Endothelial cell of umbilical vein (primary cell): ENCODE results near the gene LRRN4CL. TPM values are rescaled to one million over a fixed set of nuclear protein-coding genes. Genes with fewer than 3 reads are reported as not detected.

Source experiments
- BruUV-seq: library from RNA; stranded (reverse); fragments of 400-500 nt; replicated peaks from 2 replicates; lab custom pipeline; 2021; lab: Mats Ljungman, UMichigan
- CTCF ChIA-PET: fragments of 300-600, 350-600 bp; sonication (Branson Sonifier 250); formaldehyde crosslinking; loops from one replicate; lab custom pipeline; 2021; ENCODE audit warnings: antibody characterized with exemption, inconsistent platforms; lab: Charles Lee
- POLR2A ChIA-PET: fragments of 300-600, 350-600 bp; sonication (Branson Sonifier 250); formaldehyde crosslinking; loops from one replicate; lab custom pipeline; 2021; ENCODE audit warnings: antibody characterized with exemption, inconsistent platforms; lab: Charles Lee
- DNase-seq: peaks from one replicate; pipeline ENCODE4 v3.0.0-alpha.2; 2011; ENCODE audit warnings: low read depth, low spot score
- FAIRE-seq: peaks from 2 replicates; lab custom pipeline; 2011; peaks lifted over from hg19 to GRCh38; lab: Jason Lieb, UNC
- H2AFZ ChIP-seq: 2 replicates; pipeline ENCODE4 v1.6.0; 2012; ENCODE audit warnings: low read depth, low read length, control low read depth, inconsistent platforms
- H3K27ac ChIP-seq: 2 replicates; pipeline ENCODE4 v1.5.1; 2011; ENCODE audit warnings: low read depth, mild to moderate bottlenecking, control low read depth, low read length, moderate library complexity; ENCODE audit not compliant: insufficient read depth
- H3K27me3 ChIP-seq, 2 experiments: 2 replicates each; pipeline versions ENCODE4 v1.6.0 to v1.6.1; 2011; ENCODE audit warnings: low read length in 2 of 2, mixed read lengths in 1 of 2; ENCODE audit not compliant: control insufficient read depth in 2 of 2, insufficient read depth in 2 of 2
- H3K36me3 ChIP-seq, 2 experiments: 2 replicates in 1 of 2; 3 replicates in 1 of 2; pipeline ENCODE4 v1.5.1; 2011; ENCODE audit warnings: low read length in 2 of 2, mild to moderate bottlenecking in 1 of 2, moderate library complexity in 1 of 2; ENCODE audit not compliant: control insufficient read depth in 2 of 2, insufficient read depth in 2 of 2; ENCODE audit errors: extremely low read depth in 1 of 2
- H3K4me1 ChIP-seq: 3 replicates; pipeline ENCODE4 v1.5.1; 2011; ENCODE audit warnings: mild to moderate bottlenecking, low read length; ENCODE audit not compliant: control insufficient read depth, insufficient read depth; ENCODE audit errors: extremely low read depth
- H3K4me2 ChIP-seq: 2 replicates; pipeline ENCODE4 v1.6.1; 2011; ENCODE audit warnings: low read length, control low read depth, mixed read lengths; ENCODE audit not compliant: insufficient read depth
- H3K4me3 ChIP-seq, 3 experiments: fragments of 200-600 bp in 1 of 3; sonication (generic), shearing (Covaris generic) in 1 of 3; replicated peaks in 1 of 3; 2 replicates each; pipeline ENCODE4 v1.5.1; 2011 to 2016; ENCODE audit warnings: control low read depth in 3 of 3, low read length in 3 of 3, mild to moderate bottlenecking in 2 of 3, inconsistent platforms in 1 of 3, low read depth in 1 of 3, moderate library complexity in 1 of 3; ENCODE audit not compliant: insufficient read depth in 1 of 3
- H3K79me2 ChIP-seq: 2 replicates; pipeline ENCODE4 v1.6.0; 2012; ENCODE audit warnings: low read length, inconsistent platforms; ENCODE audit not compliant: control insufficient read depth, insufficient read depth
- H3K9ac ChIP-seq: replicated peaks from 2 replicates; pipeline ENCODE3; 2011; ENCODE audit warnings: low read length, control low read depth; ENCODE audit not compliant: insufficient read depth; ENCODE audit errors: extremely low read depth
- H3K9me1 ChIP-seq: replicated peaks from 3 replicates; pipeline ENCODE4 v1.6.0; 2011; ENCODE audit warnings: mild to moderate bottlenecking, low read length; ENCODE audit not compliant: control insufficient read depth, insufficient read depth; ENCODE audit errors: extremely low read depth
- H3K9me3 ChIP-seq: replicated peaks from 2 replicates; pipeline ENCODE4 v1.5.1; 2012; ENCODE audit warnings: low read length, inconsistent platforms; ENCODE audit not compliant: control insufficient read depth, insufficient read depth
- H4K20me1 ChIP-seq: replicated peaks from 2 replicates; pipeline ENCODE3; 2011; ENCODE audit warnings: mild to moderate bottlenecking, low read length; ENCODE audit not compliant: control insufficient read depth, insufficient read depth; ENCODE audit errors: extremely low read depth
- CTCF ChIP-seq, 2 donors: IDR thresholded peaks; 1 replicate in 1 of 2; 2 replicates in 1 of 2; pipeline ENCODE4 v1.5.1; 2011; ENCODE audit warnings: low read length in 2 of 2, mild to moderate bottlenecking in 2 of 2, moderate library complexity in 2 of 2, control low read depth in 1 of 2, inconsistent platforms in 1 of 2, low read depth in 1 of 2; ENCODE audit not compliant: insufficient read depth in 1 of 2; ENCODE audit errors: extremely low read depth in 1 of 2
- EZH2 ChIP-seq: IDR thresholded peaks from 2 replicates; pipeline ENCODE4 v1.6.1; 2012; ENCODE audit warnings: borderline replicate concordance, low read depth, mild to moderate bottlenecking, moderate library complexity, low read length, inconsistent platforms; ENCODE audit not compliant: severe bottlenecking
- FOS ChIP-seq: IDR thresholded peaks from 2 replicates; pipeline ENCODE4 v1.6.1; 2011; ENCODE audit warnings: mild to moderate bottlenecking, low read length, moderate library complexity, borderline replicate concordance; ENCODE audit not compliant: insufficient read depth
- GATA2 ChIP-seq: IDR thresholded peaks from 2 replicates; pipeline ENCODE4 v1.7.0; 2011; ENCODE audit warnings: low read depth, mild to moderate bottlenecking, moderate library complexity, mixed read lengths, low read length; ENCODE audit not compliant: insufficient read length, insufficient read depth
- JUN ChIP-seq: IDR thresholded peaks from 2 replicates; pipeline ENCODE4 v1.6.1; 2011; ENCODE audit warnings: borderline replicate concordance, low read depth; ENCODE audit not compliant: insufficient read length, insufficient read depth
- MYC ChIP-seq: IDR thresholded peaks from one replicate; pipeline ENCODE4 v1.6.1; 2011; ENCODE audit warnings: mild to moderate bottlenecking, low read depth, low read length
- POLR2A ChIP-seq: IDR thresholded peaks from 2 replicates; pipeline ENCODE4 v1.6.1; 2012; ENCODE audit warnings: low read depth, mild to moderate bottlenecking, control low read depth, low read length
- POLR2AphosphoS5 ChIP-seq: IDR thresholded peaks from 2 replicates; pipeline ENCODE4 v1.6.1; 2012; ENCODE audit warnings: low read depth, mild to moderate bottlenecking, control low read depth, low read length, moderate library complexity; ENCODE audit not compliant: insufficient read depth
- dilution Hi-C: fragments of 300-500 bp; cut with MboI; formaldehyde crosslinking; loops from one replicate; pipeline ENCODE4 v1.15.0; 2019; ENCODE audit warnings: low sequenced_read_pairs; ENCODE audit not compliant: extremely low pct_ligation_motif_present
- intact Hi-C: fragments of 100-400 bp; cut with micrococcal nuclease; formaldehyde crosslinking; loops from one replicate; pipeline ENCODE4 v1.10.0; 2022
- polyA plus RNA-seq, 4 experiments: library from polyadenylated mRNA; depleted of rRNA in 3 of 4; stranded (reverse) in 3 of 4; unstranded in 1 of 4; fragments of >200 nt; gene quantifications; 2 replicates each; pipeline versions ENCODE4 v1.2.1 to v1.2.3, GENCODE V29; 2011 to 2012; ENCODE audit warnings: missing spikeins in 1 of 4
- total RNA-seq: library from RNA; stranded (reverse); gene quantifications from 2 replicates; pipeline ENCODE4 v1.2.3, GENCODE V29; 2021
- TF ChIP-seq, protein P1 (sequence below): IDR thresholded peaks from 2 replicates; pipeline ENCODE4 v1.6.1; 2011; ENCODE audit not compliant: insufficient read depth, insufficient read length

The LRRN4CL gene
- total and polyA plus RNA-seq, 2 donors (not counting 3 experiments of a cell fraction or from before 2014, with no cell fraction given) = 0.20 TPM; not detected in 1

DNA sequence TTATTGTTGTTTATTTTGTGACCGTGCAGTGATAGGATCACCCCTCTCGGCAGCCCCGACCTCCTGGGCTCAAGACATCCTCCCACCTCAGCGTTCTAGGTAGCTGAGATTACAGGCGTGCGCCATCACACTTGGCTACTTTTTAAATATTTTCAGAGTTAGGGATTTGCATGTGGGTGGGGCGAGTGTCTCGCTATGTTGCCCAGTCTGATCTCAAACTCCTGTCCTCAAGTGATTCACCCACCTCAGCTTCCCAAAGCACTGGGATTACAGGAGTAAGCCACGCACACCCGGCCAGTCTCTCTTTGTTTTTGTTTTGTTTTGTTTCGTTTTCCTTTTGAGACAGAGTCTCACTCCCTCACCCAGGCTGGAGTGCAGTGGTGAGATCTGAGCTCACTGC is 35.0 kb downstream of the LRRN4CL start:
- BruUV-seq = no TSS peak
- dilution Hi-C loops (no loop called here), intact Hi-C loops (loop anchor here (5.0 kb wide), 1 partner anchor 53 kb away; the partner anchor contains the start of genes BSCL2 and GNG3)
- DNase-seq (no peak), FAIRE-seq (no peak)
- Histone ChIP-seq H3K27me3 (no peaks in the 10 kb centered on the region), H3K4me1 (peaks cover 2% of the 10 kb centered on the region), H3K27ac (no peak overlapping the region), H3K4me2 (no peak overlapping the region), H3K9me1 (no peaks in the 10 kb centered on the region), H3K9ac (no peak overlapping the region), H4K20me1 (no peaks in the 10 kb centered on the region), H3K79me2 (peaks cover 21% of the 10 kb centered on the region), H3K9me3 (no peaks in the 10 kb centered on the region), H2AFZ (peak overlapping the region; percentile 26), H3K36me3 (peaks cover under 1 to 5% of the 10 kb centered on the region in 2 experiments), H3K4me3 (no peak overlapping the region)
- ChIA-PET POLR2A (interaction anchor here (5.3 kb wide), 1 partner anchor 11 kb away, joined by 71 read pairs; the partner anchor contains the start of genes C11orf98 and CSKMT), CTCF (interaction anchor here (2.4 kb wide), 1 partner anchor 11 kb away, joined by 11 read pairs; the partner anchor contains the start of genes C11orf98 and CSKMT)
- TF ChIP-seq, protein P1, sequence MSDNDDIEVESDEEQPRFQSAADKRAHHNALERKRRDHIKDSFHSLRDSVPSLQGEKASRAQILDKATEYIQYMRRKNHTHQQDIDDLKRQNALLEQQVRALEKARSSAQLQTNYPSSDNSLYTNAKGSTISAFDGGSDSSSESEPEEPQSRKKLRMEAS = no peak
- TF ChIP-seq JUN (no peak), EZH2 (no peak), GATA2 (no peak), POLR2AphosphoS5 (no peak), CTCF (IDR thresholded peaks at IDR 0.05; ENCODE audit: extremely low read depth in 1 of 2, insufficient read depth in 1 of 2, low read depth in 1 of 2, low read length in 2 of 2) (no peak), MYC (no peak), FOS (no peak), POLR2A (no peak)
